Body of pancreas (tissue), 4 donors: ENCODE measurements around the gene IWS1. TPM values are rescaled to one million over a fixed set of nuclear protein-coding genes. Genes with fewer than 3 reads are reported as not detected.

Experiments
- ATAC-seq: fragments of 150-250 bp; one replicate; pipeline ENCODE4 v1.9.1; 2016
- DNase-seq, 4 donors: peaks; one replicate each; pipeline ENCODE4 v3.0.0-alpha.2; 2019
- H3K27ac ChIP-seq, 4 donors: fragments of 200-600 bp; sonication (generic); 1 replicate in 3 of 4; 2 replicates in 1 of 4; pipeline versions ENCODE4 v1.5.1 to v1.6.1; 2016 to 2019; ENCODE audit warnings: mild to moderate bottlenecking in 1 of 4, mixed read lengths in 1 of 4, moderate library complexity in 1 of 4
- H3K27me3 ChIP-seq, 2 donors: fragments of 200-600 bp; sonication (generic); one replicate each; pipeline ENCODE4 v1.6.0; 2016; ENCODE audit warnings: mild to moderate bottlenecking in 1 of 2
- H3K36me3 ChIP-seq, 2 donors: fragments of 200-600 bp; sonication (generic); replicated peaks in 1 of 2; 2 replicates each; pipeline ENCODE4 v1.5.1; 2016; ENCODE audit warnings: low read depth in 2 of 2; ENCODE audit not compliant: insufficient read depth in 1 of 2
- H3K4me1 ChIP-seq: fragments of 200-600 bp; sonication (generic); one replicate; pipeline ENCODE4 v1.6.0; 2016
- H3K4me3 ChIP-seq, 2 donors: fragments of 200-600 bp; sonication (generic); 1 replicate in 1 of 2; 2 replicates in 1 of 2; pipeline ENCODE4 v1.5.1; 2016 to 2019
- H3K9me3 ChIP-seq, 3 donors: fragments of 200-600 bp; sonication (generic); 1 replicate in 2 of 3; 2 replicates in 1 of 3; pipeline ENCODE4 v1.5.1; 2016
- POLR2A ChIP-seq, 3 donors: fragments of 450-650 bp; IDR thresholded peaks; one replicate each; pipeline ENCODE4 v1.6.1; 2016; ENCODE audit warnings: antibody characterized with exemption in 3 of 3, mild to moderate bottlenecking in 2 of 3
- WGBS, 2 donors: methylation state at CpG; one replicate each; pipeline ENCODE4 v1.1.5; 2017; 5-methylcytosine and 5-hydroxymethylcytosine counted together
- intact Hi-C: fragments of 100-400 bp; cut with DNase I; formaldehyde crosslinking; loops from one replicate; pipeline ENCODE4 v1.15.1; 2023
- total RNA-seq, 2 donors: library from RNA; depleted of rRNA; stranded (reverse); fragments of >200 nt; gene quantifications; one replicate each; pipeline ENCODE4 v1.1.0, GENCODE V29; 2016
- TF ChIP-seq, protein P1 (sequence below), 7 experiments: fragments of 450-650 bp in 4 of 7; fragments of 200-600 bp in 3 of 7; sonication (generic) in 3 of 7; IDR thresholded peaks; one replicate each; pipeline ENCODE4 v1.5.1; 2016 to 2019; ENCODE audit warnings: antibody characterized with exemption in 7 of 7

The IWS1 gene
- total RNA-seq, 2 donors from 2014 or later: 25.9 to 26.7 TPM

DNA sequence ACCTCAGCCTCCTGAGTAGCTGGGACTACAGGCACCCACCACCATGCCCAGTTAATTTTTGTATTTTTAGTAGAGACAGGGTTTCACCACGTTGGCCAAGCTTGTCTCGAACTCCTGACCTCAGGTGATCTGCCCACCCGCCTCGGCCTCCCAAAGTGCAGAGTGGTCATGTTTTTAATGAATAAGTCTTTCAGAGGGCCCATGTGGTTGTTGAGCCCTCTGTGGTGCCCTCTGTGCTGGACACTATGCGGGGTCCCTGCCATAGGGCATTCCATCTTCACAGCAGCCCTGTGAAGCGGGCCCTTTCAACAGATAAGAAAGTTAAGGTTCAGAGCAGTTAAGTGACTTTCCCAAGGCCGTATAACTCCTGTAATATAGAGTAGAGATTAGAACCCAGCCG lies 35.1 kb upstream of the IWS1 start:
- H3K27me3 ChIP-seq: no peaks in the 10 kb centered on the region
- WGBS, 2 donors: 77 to 84% methylated on average over 8 of the region's 8 CpGs

DNA sequence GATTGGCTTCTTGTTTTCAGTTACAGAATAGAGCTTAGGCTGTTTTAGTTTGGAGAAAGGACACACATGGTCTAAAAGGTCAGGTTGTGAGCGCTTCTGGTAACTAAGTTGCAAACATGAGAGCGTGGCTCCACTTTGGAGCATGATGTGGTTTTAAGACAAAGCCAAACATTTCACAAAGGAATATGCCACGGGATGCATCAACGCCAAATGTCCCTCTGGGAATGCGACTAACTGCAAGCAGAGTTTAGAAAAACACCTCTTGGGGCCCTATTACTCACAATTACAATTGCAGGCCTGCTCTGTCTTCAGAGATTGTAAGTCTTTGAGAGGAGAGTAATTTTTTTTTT lies 34.6 kb upstream of the IWS1 start:
- Histone ChIP-seq H3K27me3 (no peaks in the 10 kb centered on the region), H3K36me3 (no peaks in the 10 kb centered on the region), H3K4me3 (no peak overlapping the region), H3K4me1 (no peaks in the 10 kb centered on the region), H3K27ac (no peak overlapping the region), H3K9me3 (no peaks in the 10 kb centered on the region)
- intact Hi-C loops: no loop called here
- ATAC-seq: no peak
- TF ChIP-seq POLR2A (IDR thresholded peaks at IDR 0.05): no peak
- TF ChIP-seq, protein P1, sequence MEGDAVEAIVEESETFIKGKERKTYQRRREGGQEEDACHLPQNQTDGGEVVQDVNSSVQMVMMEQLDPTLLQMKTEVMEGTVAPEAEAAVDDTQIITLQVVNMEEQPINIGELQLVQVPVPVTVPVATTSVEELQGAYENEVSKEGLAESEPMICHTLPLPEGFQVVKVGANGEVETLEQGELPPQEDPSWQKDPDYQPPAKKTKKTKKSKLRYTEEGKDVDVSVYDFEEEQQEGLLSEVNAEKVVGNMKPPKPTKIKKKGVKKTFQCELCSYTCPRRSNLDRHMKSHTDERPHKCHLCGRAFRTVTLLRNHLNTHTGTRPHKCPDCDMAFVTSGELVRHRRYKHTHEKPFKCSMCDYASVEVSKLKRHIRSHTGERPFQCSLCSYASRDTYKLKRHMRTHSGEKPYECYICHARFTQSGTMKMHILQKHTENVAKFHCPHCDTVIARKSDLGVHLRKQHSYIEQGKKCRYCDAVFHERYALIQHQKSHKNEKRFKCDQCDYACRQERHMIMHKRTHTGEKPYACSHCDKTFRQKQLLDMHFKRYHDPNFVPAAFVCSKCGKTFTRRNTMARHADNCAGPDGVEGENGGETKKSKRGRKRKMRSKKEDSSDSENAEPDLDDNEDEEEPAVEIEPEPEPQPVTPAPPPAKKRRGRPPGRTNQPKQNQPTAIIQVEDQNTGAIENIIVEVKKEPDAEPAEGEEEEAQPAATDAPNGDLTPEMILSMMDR (IDR thresholded peaks at IDR 0.05): no peak
- no peak for DNase-seq
- WGBS, 2 donors: 86 to 89% methylated on average over 5 of the region's 5 CpGs

More for the DNA sequence above, 35.1 kb upstream of the IWS1 start:
- ATAC-seq (no peak), DNase-seq (no peak)
- no peak overlapping the region for H3K27ac ChIP-seq
- intact Hi-C loops: no loop called here
- H3K4me1 ChIP-seq: no peaks in the 10 kb centered on the region
- TF ChIP-seq, protein P1 (IDR thresholded peaks at IDR 0.05): no peak
- TF ChIP-seq POLR2A (IDR thresholded peaks at IDR 0.05): no peak
- no peak overlapping the region for H3K4me3 ChIP-seq
- H3K9me3 ChIP-seq: no peaks in the 10 kb centered on the region
- no peaks in the 10 kb centered on the region for H3K36me3 ChIP-seq

DNA sequence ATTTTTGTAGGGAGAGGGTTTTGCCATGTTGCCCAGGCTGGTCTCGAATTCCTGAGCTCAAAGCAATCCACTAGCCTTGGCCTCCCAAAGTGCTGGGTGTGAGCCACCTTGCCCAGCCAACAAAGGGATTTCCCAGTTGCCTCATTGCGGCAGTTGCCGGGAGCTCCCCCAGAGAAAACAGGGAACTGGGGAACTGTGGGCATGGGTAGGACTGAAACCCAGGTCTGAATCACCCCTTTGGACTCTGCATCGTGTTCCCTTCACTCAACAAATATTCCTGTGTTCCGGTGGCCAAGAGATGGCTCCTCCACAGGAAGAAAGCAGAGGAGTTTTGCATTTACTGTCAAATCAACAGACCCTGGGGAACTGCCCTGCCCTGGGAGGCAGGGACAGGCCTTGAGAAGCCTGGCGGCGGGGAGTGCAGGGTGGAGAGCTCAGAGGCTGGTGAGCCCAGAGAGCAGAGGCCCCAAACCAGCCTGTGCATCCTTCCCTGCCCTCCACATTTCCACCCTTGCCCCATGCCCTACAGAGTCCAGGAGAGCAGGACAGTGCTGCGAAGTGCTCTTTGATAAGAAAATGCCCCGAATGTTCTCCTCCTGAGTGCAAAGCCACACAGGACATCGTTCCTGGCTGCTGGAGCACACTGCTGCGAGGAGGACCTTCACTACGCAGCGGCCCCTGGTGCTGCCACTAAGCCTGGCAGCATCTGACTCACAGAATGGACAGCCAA lies 34.1 kb upstream of the IWS1 start:
- DNase-seq (no peak), ATAC-seq (no peak)
- TF ChIP-seq, protein P1 (IDR thresholded peaks at IDR 0.05): no peak
- TF ChIP-seq POLR2A (IDR thresholded peaks at IDR 0.05): no peak
- no peak overlapping the region for H3K4me3 ChIP-seq
- H3K4me1 ChIP-seq: no peaks in the 10 kb centered on the region
- WGBS, 2 donors: 68 to 77% methylated on average over 10 to 13 of the region's 13 CpGs
- H3K36me3 ChIP-seq: no peaks in the 10 kb centered on the region
- intact Hi-C loops: no loop called here
- H3K27me3 ChIP-seq: no peaks in the 10 kb centered on the region
- H3K9me3 ChIP-seq: no peaks in the 10 kb centered on the region
- no peak overlapping the region for H3K27ac ChIP-seq

DNA sequence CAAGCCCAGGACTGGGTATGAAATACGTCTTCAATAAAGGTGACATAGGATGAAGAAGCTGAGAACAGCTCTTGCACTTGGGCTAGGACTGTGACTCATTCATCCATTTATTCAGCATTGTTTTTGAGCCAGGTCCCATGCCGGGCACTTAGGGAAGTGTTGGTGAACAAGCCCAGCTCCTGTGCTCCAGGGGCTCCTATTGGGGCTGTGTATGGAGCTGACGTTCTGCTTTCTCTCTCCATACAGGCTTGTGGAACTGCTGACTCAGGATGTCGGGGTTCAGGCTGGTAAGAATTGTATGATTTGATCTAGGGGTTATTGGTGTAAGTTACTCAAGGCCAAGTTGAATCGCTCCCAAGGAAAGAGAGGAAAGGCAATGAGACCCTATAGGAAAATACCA lies 33.2 kb upstream of the IWS1 start:
- DNase-seq: no peak
- intact Hi-C loops: no loop called here
- Histone ChIP-seq H3K27ac (no peak overlapping the region), H3K4me1 (no peaks in the 10 kb centered on the region), H3K9me3 (no peaks in the 10 kb centered on the region), H3K4me3 (no peak overlapping the region), H3K27me3 (no peaks in the 10 kb centered on the region), H3K36me3 (no peaks in the 10 kb centered on the region)
- 70 to 72% methylated on average over 5 of the region's 5 CpGs for WGBS, 2 donors
- ATAC-seq: no peak
- TF ChIP-seq, protein P1 (IDR thresholded peaks at IDR 0.05): no peak
- no peak for TF ChIP-seq POLR2A (IDR thresholded peaks at IDR 0.05)

DNA sequence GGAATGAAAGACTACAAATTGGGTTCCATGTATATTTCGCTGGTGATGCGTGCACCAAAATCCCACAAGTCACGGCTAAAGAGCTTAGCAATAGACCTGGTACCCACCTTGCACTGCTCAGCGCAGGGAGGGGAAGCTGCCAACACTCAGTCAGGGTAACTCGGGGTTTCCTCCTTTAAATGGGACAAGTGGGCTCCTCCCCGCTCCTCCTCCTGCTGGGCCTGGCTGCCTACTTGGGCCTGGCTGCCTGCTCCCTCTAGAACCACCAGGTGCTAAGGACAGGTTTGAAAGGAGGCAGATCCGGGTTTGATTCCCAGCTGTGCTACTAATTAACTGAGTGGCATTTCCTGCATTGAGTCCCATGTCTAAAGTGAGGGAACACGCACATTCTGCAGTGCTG lies 32.6 kb upstream of the IWS1 start:
- H3K4me3 ChIP-seq: no peak overlapping the region
- no peaks in the 10 kb centered on the region for H3K9me3 ChIP-seq
- DNase-seq (no peak), ATAC-seq (no peak)
- no peaks in the 10 kb centered on the region for H3K27me3 ChIP-seq
- H3K27ac ChIP-seq: no peak overlapping the region
- H3K4me1 ChIP-seq: no peaks in the 10 kb centered on the region
- no peaks in the 10 kb centered on the region for H3K36me3 ChIP-seq
- TF ChIP-seq, protein P1 (IDR thresholded peaks at IDR 0.05): no peak
- no peak for TF ChIP-seq POLR2A (IDR thresholded peaks at IDR 0.05)
- intact Hi-C loops: no loop called here
- WGBS, 2 donors: 66 to 74% methylated on average over 8 of the region's 8 CpGs
